Bone marrow (tissue), 2 donors: ENCODE measurements around the gene RALGAPB.
A peak's percentile ranks its signal among the peaks of the same experiment; 100 is the strongest.
"Not testable (repeated sequence)": the region's sequence is repeated elsewhere in the genome, so short reads cannot be mapped to it uniquely, and the experiment has no call there.

ENCODE experiments used
- DNase-seq, 2 donors: peaks; one replicate each; lab custom pipeline; 2025; lab: John Stamatoyannopoulos, UW

Gene RALGAPB

GRCh38 chr20:38472513-38473366 is at the start of gene RALGAPB:
Gene RALGAPB (plus strand): TSS chr20:38472843. CDS start chr20:38488433, 15,590 bp downstream.
- DNase-seq, result peak; percentile 92 to 95

DNA sequence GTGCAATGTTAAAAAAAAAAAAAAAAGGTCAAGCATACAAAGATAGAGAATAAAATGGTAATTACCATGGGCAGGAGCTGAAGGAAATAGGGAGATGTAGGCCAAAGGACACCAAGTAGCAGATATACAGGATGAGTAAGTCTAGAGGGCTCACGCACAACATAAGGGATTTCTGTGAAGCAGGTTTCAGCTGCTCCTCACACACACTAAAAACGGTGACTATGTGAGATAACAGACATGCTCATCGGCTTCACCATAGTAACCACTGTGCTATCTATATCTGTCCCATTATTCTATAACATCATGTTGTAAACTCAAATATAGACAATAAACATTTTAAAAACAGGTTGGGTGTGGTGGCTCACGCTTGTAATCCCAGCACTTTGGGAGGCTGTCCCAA is 49.1 kb upstream of the RALGAPB start:
- DNase-seq, result no peak

DNA sequence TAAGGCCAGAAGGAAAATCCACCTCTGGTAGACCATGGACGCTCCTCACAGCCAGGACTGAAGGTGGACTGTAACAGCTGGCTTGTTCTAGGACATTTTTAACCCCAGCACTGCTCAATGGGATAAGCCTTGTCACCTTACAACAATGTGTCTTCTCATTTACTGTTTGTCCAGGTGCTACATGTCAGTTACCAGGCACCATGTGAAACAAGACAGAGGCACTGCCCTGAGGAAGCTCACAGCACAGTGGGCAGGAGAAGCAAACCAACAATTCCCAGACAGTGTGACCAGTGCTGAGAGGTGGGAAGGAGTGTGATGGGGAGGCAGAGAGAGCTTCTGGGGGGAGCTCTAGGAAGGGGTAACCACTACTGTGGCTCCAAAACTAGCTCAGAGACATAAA is 48.2 kb upstream of the RALGAPB start:
- no peak for DNase-seq

GRCh38 chr20:38426006-38426897 is 46.4 kb upstream of the RALGAPB start:
- DNase-seq, result peak in 1 of 2 donors; percentile 2

GRCh38 chr20:38427655-38428023 is 45.0 kb upstream of the RALGAPB start:
- DNase-seq, result no peak

- DNase-seq, result no peak
Measured at GRCh38 chr20:38428800-38429199, 43.8 kb upstream of the RALGAPB start.

- no peak for DNase-seq
Measured at GRCh38 chr20:38429301-38429700, 43.3 kb upstream of the RALGAPB start.

- DNase-seq, result no peak
Measured at GRCh38 chr20:38430679-38431325, 41.8 kb upstream of the RALGAPB start.

DNA sequence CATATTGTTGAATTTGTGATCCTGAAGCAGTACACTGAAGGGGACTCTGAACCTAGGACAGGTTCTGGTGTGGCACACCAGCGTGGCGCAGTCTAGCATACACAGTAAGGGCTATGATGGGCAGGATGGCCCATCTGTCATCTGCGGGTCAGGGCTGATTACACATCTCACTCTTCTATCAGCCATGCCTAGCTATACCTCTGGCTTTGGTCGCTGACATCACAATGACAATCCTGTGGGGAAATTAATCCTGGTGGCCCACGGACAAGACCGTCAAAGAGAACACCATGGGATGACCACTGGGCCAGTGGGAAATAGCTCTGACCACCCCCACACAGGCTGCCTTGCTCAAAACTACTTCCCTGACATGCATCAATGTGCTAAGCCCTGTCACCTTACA is 40.4 kb upstream of the RALGAPB start:
- no peak for DNase-seq

GRCh38 chr20:38432870-38433269 is 39.8 kb upstream of the RALGAPB start:
- DNase-seq, result not testable (repeated sequence)

DNA sequence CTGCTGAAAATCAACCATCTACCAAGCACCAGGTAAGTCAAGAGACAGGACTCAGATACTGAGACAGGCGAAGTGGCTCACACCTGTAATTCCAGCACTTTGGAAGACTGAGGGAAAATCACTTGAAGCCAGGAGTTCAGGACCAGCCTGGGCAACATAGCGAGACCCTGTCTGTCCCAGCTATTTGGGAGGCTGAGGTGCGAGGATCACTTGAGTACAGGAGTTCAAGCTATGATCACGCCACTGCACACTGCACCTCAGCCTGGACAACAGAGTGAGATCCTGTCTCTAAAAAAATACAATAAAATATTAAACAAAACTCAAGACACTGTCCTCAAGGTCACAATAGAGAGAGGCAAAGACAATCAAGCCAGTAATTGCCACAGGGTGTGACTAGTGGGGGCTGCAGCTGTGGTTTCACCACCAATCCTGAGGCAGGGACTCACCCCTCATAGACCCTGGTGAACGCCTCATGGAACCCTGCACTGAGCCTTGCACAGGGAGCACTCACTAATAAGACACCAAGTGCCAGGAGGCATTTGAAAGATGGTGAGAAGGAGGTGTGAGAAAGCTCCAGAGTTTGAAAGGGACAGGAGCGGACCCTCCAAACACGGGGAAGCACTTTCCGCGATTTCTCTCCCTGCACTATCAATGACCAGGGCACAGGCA is 39.2 kb upstream of the RALGAPB start:
- DNase-seq, result no peak

- peak in 1 of 2 donors; percentile 41 for DNase-seq
Measured at GRCh38 chr20:38434301-38434741, 38.3 kb upstream of the RALGAPB start.

- peak; percentile 61 to 84 for DNase-seq
Measured at GRCh38 chr20:38434770-38435554, 37.7 kb upstream of the RALGAPB start, which contains the start of gene SNHG17. Gene SNHG17 (minus strand): TSS chr20:38435328.

DNA sequence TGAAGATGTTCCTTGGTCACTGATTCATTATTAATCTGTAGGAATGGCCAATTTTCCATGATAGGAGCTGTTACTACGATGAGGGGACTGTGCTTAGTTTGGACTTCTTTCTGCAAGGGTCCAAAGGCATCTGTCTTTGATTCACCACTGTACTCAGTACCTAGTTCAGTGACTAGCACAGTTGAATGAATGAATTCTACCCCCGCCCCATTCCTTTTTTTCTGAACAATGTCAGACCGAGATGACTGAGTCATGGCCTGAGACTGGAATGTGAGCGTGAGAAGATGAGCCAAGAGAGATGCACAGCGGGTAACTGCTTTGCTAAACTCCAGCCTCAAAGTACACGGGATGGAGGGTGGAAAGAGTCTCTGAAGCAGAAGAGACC is 37.1 kb upstream of the RALGAPB start:
- no peak for DNase-seq

GRCh38 chr20:38437796-38438195 is 34.8 kb upstream of the RALGAPB start:
- DNase-seq, result no peak

- DNase-seq, result not testable (repeated sequence)
Measured at GRCh38 chr20:38441110-38441509, 31.5 kb upstream of the RALGAPB start.

- DNase-seq, result no peak
Measured at GRCh38 chr20:38441916-38442315, 30.7 kb upstream of the RALGAPB start.

- no peak for DNase-seq
Measured at GRCh38 chr20:38445381-38445796, 27.3 kb upstream of the RALGAPB start.

DNA sequence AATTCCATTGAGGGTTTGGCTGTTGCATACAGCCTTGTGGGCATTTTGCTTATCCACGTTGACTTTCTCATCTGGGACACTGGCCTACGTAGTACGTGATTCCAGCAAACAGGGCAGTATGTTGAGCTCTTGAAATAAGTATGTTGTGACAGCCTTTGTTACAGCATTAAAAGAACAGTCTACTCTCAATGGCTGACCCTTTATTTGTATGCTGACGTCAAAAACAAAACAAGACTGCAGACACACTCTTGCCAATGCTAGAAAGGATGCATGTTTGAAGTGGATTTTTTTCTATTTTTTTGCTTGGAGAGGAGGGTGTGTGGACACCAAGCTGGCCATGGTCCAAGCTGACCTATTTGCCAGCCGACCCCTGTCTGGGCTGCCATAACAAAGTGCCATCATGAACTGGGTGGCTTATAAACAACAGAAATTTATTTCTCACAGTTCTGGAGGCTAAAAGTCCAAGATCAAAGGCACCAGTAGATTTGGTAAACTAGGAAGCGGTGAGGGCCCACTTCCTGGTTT is 26.7 kb upstream of the RALGAPB start:
- no peak for DNase-seq

GRCh38 chr20:38446441-38447209 is 26.0 kb upstream of the RALGAPB start:
- DNase-seq, result peak; percentile 71 to 83
